ENCODE data around the gene DNAH2. TPM values are rescaled to one million over a fixed set of nuclear protein-coding genes. Genes with fewer than 3 reads are reported as not detected.

Gene DNAH2
- total and polyA plus RNA-seq, 9 of the 15 experiments (the other 6 are each of a cell fraction or from before 2014, with no cell fraction given): 0.03 TPM; not detected in 8

- intact Hi-C loops (cut with micrococcal nuclease) (no loop called here), in situ Hi-C loops (cut with MboI) (no loop called here)
- Histone ChIP-seq H3K9me1 (ENCODE audit: control insufficient read depth, insufficient read depth, low read length) (peaks cover 3% of the 10 kb centered on the region), H3K79me2 (ENCODE audit: control insufficient read depth, insufficient read depth, low read length) (peaks cover 20% of the 10 kb centered on the region), H3K9ac (ENCODE audit: insufficient read depth in 1 of 2, low read depth in 2 of 2, low read length in 2 of 2) (no peak overlapping the region), H4K20me1 (replicated peaks; ENCODE audit: control insufficient read depth, insufficient read depth, low read length) (peaks cover 4% of the 10 kb centered on the region; the same call in 1 of the 2 replicates), H3K4me1 (replicated peaks in 1 of 2; ENCODE audit: control insufficient read depth in 2 of 2, insufficient read depth in 2 of 2, low read length in 2 of 2) (peaks cover 0 to 37% of the 10 kb centered on the region in 2 experiments; a peak in 3 of 5 replicates), H3K4me3 (no peak overlapping the region), H2AFZ (ENCODE audit: low read depth, low read length) (no peak overlapping the region), H3K27me3 (ENCODE audit: control insufficient read depth in 2 of 2, insufficient read depth in 2 of 2, low read length in 2 of 2) (no peaks in the 10 kb centered on the region), H3K4me2 (ENCODE audit: insufficient read depth, low read length) (no peak overlapping the region), H3K9me3 (replicated peaks; ENCODE audit: control insufficient read depth, insufficient read depth, low read depth, low read length) (no peaks in the 10 kb centered on the region), H3K27ac (ENCODE audit: extremely low read depth, low read depth, low read length) (no peak overlapping the region), H3K36me3 (ENCODE audit: control insufficient read depth, insufficient read depth, low read length) (peaks cover 71% of the 10 kb centered on the region; the same call in 2 of the 3 replicates)
- ATAC-seq (no peak), FAIRE-seq (no peak), DNase-seq (ENCODE audit: extremely low read depth in 1 of 4, low spot score in 3 of 4) (no peak)
- WGBS (ENCODE audit: insufficient coverage, low coverage, missing lambda C conversion rate): 100% methylated on average over 7 of the region's 21 CpGs
- TF ChIP-seq ZBTB33 (CRISPR knock-in tag; IDR thresholded peaks at IDR 0.05): no peak
- TF ChIP-seq THRA (IDR thresholded peaks at IDR 0.05): no peak
- TF ChIP-seq, protein P1, sequence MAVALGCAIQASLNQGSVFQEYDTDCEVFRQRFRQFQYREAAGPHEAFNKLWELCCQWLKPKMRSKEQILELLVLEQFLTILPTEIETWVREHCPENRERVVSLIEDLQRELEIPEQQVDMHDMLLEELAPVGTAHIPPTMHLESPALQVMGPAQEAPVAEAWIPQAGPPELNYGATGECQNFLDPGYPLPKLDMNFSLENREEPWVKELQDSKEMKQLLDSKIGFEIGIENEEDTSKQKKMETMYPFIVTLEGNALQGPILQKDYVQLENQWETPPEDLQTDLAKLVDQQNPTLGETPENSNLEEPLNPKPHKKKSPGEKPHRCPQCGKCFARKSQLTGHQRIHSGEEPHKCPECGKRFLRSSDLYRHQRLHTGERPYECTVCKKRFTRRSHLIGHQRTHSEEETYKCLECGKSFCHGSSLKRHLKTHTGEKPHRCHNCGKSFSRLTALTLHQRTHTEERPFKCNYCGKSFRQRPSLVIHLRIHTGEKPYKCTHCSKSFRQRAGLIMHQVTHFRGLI (CRISPR knock-in tag; IDR thresholded peaks at IDR 0.05): no peak
- TF ChIP-seq PCBP2 (IDR thresholded peaks at IDR 0.05; ENCODE audit: low read depth, low read length, poor library complexity, severe bottlenecking): no peak
- BruUV-seq (replicated peaks): no TSS peak
- ChIA-PET CTCF (ENCODE audit: low intra/inter-chr PET ratio) (no interaction called here), POLR2A (interaction anchor here (1.3 to 1.6 kb wide), 2 partner anchors 9 to 10 kb away, joined by 4 to 6 read pairs; partner anchors contain the start of genes CYB5D1 and NAA38)
These were observed 131.2 kb downstream of the DNAH2 start for GRCh38 chr17:7848739-7849129.

Measured in K562 (cell line).